SW 1271 (cell line): Measurements from ENCODE around the gene KCNT1.

Source experiments
- DNase-seq, 2 experiments: peaks; one replicate each; lab custom pipeline; 2025; lab: John Stamatoyannopoulos, UW

KCNT1 gene

DNA sequence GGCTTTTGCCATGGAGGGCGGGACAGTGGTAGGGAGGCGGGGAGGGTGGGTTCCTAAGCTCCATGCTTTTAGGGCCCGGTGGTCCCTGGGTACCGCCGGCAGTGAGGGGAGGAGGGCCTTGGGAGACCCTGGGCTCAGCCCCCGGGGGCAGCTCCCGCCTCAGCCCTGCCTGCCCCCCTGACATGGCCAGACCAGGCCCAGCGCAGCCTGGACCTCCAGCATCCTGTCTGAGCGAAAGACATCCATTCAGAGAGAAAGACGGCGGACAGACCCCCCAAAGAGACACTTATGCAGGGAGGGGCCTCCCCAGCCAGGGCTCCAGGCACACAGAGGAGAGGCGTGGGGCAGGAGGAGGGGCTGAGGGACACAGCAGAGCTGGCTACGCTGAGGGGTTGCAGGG lies 45.3 kb downstream of the KCNT1 start:
- DNase-seq: no peak

DNA sequence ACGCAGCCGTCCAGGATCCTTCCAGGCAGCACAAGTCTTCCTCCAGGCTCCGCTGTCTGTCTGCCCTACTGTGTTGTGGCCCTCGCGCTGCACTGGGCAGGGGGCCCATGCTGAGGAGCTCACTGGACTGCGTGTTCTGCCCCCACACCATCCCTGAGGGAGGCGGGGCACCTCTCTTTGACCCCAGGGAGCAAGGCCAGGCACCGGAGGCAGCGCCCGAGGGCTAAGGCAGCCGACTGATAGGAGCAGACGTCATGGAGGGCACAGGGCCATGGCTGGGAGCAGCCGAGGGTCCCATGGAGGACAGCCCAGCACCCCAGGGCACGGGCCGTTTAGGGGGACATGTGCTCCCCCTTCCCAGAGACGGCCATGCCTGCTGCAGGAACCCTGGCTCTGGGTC lies 46.7 kb downstream of the KCNT1 start:
- DNase-seq: no peak

DNA sequence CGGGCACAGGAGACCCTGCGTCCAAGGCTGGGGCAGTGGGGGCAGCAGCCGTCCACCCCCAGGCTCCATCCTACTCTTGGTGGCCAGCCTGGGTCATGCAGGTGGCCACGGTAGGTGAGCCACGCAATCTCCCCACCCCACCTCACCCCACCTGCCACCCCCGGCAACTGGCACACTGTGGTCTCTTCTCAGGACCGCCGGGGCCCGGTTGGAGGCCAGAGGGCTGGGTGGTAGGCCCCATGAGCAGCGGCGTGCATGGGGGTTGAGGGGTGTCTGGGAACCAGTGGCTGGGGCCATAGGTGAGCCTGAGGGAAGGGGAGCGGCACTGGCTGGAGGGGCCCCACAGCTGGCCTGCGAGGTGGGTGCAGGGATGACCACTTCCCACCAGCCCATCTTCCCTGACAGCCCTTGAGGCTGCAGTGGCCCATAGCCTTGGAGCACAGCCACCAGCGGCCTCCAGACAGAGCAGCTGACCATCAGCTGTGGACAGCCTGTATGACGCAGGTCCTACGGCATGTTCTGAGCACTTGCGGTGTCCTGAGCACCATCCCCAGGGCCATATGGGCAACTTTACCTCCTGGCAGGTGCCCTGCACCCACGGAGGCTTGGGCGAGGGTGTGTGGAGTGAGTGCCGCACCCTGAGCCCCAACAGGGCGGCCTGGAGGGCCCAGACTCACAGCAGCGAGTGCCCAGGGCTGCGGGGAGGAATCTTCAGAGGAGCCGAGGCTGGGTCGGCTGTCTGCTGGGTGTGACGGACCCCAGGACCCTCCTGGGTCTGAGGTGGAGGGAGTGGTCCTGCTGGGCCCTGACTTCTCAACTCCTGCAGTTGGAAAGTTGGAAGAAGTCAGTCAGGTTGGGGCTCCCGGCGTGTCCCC lies 47.4 kb downstream of the KCNT1 start:
- no peak for DNase-seq

DNA sequence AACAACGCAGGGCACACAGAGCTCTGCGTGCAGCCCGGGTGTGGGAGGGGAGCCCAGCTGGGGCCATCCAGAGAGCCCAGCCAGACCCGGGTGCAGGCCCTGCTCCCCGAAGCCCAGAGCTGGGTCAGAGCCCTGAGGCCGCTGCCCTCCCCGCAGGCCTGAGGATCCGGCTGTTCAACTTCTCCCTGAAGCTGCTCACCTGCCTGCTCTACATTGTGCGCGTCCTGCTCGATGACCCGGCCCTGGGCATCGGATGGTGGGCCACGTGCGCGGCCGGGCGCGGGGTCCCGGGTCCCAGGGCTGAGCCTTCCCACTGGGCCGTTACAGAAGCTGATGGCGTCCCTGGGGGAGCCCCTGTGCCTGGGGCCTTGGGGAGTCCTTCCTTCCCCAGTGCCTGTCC lies 48.8 kb downstream of the KCNT1 start:
- DNase-seq: no peak

DNA sequence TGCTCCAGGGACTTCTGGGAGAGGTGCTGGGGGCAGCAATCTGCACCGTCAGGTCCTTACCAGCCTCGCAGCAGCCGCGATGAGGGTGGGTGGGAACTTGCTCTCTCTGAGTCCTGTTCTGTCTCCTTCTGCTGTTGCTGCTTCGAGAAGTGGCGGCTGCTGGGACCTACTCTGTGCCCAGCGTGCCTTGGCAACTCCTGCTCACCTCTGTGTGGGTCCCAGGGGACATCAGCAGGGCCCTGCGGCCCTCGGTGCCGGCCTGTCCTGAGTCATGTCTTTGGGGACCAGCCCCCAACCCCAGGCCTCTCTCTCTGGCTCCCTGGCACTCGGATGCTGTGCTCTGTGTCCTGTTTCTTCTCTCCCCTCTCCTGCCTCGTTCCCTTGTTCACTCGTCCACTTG lies 49.5 kb downstream of the KCNT1 start:
- DNase-seq: no peak

DNA sequence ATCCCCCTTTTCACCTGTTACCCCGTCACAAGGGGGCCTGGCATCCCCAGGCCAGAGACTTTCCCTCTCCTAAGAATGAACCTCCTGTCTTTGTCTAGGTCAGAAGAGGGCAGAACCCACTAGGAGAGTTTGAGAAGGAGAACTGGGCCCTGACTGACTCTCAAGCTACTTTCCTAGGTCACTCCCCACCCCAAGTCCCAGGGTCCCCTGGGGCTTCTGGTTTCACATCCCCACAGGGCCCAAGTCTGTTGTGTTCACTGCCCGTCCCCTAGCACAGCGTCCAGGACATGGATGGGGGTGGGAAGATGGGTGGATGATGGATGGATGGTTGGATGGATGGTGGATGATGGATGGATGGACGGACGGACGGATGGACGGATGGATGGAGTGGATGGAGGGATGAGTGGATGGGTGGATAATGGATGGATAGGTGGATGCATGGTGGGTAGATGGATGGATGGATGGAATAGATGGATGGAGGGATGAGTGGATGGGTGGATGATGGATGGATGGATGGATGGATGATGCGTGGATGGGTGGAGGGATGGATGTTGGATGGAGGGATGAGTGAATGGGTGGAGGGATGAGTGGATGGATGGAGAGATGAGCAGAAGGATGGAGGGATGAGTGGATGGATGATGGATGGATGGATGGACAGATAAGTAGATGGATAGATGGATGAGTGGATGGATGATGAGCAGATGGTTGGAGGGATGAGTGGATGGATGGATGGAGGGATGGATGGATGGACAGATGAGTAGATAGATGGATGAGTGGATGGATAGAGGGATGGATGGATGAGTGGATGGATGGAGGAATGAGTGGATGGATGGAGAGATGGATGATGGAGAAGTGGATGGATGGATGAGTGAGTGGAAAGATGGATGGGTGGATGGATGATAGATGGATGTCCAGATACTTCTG lies 50.6 kb downstream of the KCNT1 start:
- no peak for DNase-seq

DNA sequence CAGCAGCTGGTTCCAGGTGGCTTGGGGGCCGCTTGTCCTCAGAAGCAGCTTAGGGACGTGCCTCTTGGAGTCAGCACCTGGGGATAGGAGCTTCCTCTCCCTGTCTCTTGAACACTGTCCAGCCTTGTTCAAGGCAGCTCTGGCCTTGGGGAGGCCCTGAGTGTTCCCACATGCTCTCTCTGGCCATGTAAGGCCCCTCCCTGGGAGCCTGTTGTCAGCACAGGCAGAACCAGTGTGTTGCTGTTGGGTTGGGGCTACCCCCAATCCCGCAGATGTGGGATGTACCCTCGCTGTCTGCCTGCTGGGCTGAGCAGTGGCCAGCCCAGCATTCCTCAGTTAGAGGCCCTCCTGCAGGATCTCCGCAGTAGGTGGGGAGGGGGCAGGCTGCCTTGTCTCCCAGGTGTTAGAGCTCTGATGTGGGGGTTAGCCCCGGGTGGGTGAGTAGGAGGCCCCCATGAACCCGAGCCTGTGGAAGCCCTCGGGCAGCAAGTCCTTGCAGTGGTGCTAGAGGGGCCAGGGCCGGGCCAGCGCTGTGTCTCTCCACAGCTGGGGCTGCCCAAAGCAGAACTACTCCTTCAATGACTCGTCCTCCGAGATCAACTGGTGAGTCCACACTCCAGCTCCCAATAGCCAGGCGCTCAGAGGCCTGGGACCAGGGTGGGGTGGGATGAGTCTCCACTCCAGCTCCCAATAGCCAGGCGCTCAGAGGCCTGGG lies 51.6 kb downstream of the KCNT1 start:
- no peak for DNase-seq

DNA sequence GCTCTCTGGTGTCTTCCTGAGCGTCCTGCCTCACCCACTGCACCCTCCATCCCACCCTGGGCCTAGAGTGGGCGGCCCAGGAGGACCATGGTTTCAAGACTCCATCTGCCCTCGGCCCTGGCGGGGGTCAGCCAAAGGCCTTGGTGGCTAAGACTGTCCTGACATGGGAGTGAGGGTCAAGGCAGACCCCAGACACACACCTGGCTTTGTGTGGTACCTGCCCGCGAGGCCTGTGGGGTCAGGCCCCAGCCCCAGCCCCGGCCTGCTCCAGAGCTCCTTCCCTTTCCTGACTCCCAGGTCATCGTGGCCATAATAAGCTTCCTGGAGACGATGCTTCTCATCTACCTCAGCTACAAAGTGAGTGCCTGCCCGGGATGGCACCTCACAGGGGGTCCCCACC lies 54.6 kb downstream of the KCNT1 start:
- DNase-seq: no peak

DNA sequence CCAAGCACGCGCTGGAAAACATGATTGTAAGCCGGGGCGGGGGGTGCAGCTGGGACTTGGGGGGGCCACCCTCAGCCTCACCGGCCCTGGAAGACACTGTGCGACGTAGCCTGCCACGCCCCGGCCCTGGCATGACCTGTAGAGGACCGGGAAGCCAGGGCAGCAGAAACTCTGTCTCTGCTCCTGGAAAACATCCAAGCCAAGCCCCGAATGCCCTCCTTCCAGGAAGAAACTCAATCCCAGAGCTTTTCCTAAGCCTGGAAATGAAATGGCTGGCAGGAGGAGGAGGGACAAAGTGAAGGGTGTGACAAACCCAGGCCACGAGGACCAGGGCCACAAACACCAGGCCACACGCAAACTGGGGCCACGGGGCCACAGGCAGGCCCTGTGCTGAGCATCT lies 55.4 kb downstream of the KCNT1 start:
- no peak for DNase-seq

DNA sequence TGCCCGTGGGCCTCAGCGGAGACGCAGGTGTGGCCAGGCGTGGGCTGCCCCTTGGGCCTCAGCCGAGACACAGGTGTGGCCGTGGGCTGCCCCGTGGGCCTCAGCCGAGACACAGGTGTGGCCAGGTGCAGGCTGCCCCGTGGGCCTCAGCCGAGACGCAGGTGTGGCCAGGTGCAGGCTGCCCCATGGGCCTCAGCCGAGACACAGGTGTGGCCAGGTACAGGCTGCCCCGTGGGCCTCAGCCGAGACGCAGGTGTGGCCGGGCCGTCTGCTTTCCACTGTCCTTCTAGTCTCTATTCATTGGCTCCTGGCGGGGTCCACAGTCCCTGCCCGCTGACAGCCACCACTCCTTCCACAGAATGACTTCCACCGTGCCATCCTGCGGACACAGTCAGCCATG lies 56.1 kb downstream of the KCNT1 start:
- DNase-seq: no peak

DNA sequence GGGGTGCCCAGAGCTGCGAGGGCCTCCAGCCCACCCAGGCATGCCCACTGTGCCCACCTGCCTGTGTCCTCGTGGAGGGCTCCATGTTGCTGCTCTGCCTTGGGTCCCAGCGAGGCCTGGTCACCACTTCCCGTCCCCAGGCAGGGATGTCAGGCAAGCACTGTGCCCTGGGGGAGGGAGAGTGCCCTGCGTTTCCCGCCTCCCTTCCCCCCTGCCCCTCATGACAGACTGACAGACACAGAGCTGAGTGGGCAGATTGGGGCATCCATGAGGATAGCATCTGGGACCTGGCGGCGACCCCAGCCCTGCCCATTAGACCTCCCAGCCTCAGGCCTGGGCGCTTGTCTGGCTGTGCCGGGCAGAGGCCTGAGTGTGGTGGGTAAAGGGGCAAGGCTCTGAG lies 56.9 kb downstream of the KCNT1 start:
- DNase-seq: no peak

DNA sequence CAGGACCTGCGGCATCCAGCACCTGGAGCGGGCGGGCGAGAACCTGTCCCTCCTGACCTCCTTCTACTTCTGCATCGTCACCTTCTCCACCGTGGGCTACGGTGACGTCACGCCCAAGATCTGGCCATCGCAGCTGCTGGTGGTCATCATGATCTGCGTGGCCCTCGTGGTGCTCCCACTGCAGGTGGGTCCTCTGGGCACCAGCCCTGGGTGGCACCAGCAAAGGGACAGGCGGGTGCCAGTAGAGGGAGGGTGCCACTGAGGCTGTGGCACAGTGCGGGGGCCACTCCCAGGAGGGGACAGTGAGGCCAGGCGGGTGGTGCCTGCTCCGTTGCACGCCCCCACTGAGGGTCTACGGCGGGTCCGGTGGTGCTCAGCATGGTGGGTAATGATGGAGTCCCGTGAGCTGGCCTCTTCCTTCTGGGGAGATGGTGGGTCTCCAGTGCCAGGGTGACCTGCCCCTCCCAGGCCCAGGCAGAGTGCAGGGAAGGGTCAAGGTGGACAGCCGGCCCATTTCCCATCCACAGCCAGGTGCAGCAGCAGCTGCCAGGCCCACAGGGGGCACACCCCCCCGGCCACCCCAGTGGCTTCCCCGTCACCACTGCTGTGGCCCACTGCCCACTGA lies 57.8 kb downstream of the KCNT1 start:
- no peak for DNase-seq

DNA sequence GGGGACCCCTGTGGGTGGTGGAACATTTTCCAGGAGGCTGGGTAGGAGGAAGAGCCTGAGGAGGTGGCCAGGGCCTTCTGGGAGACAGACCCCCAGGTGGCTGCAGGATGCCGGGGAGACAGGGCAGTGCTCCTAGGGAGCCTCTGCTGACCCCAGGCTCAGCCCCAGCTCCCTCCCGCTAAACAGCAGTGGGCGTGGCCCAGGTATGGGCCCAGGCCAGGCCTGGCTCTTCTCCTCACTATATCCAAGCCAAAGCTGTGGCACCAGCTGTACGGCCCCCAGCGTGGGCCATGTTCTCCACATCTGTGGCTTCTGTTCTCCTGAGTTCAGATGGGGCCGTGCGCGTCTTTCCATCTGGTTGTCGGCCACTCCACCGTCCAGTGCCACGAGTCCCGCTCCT lies 58.5 kb downstream of the KCNT1 start:
- DNase-seq: no peak

DNA sequence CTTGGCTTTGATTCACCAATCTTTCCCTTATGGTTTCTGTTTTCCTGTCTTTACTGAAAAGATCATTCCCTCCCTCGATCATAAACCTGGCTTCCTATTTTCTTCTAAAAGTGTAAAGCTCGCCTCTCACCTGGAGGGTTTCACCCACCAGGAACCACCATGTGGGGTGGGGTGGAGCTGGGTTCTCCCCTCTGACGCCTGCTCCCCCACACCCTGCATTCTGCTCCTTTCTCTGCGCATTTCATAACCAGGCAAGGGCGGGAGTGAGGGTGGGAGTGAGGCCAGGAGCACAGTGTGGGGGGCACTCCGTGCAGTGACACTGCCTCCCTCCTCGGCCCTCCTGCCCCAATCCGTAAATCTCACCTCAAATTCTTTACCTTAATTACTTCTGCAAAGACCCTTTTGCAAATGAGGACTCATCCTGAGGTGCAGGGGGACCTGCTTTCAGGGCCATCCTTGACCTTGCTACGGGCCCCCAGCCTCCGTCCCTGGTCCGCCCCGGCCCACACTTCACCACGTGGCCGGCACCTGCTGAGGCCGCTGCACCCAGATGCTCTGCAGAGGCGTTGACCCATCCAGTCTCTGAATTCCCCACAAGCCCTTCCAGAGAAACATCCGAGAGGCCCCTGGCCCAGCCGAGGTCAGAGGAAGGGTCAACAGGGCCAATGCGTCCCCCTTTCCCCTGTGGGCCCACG lies 59.3 kb downstream of the KCNT1 start:
- no peak for DNase-seq

DNA sequence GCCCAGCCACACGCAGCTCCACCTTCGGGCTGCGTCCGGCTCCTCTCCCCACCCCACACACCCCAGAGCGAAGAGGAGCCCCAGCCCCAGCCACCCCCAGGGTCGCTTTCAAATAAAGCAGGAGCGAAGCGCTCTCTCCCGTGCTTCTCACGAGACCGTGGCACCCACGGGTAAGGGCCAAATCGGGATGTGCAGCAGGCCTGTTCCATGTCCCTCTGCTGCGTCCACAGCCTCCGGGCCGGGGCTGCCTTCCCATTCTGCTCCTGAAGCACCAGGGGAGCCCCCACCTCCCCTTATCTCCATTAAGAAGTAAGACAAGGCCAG lies 59.8 kb downstream of the KCNT1 start:
- DNase-seq: no peak

DNA sequence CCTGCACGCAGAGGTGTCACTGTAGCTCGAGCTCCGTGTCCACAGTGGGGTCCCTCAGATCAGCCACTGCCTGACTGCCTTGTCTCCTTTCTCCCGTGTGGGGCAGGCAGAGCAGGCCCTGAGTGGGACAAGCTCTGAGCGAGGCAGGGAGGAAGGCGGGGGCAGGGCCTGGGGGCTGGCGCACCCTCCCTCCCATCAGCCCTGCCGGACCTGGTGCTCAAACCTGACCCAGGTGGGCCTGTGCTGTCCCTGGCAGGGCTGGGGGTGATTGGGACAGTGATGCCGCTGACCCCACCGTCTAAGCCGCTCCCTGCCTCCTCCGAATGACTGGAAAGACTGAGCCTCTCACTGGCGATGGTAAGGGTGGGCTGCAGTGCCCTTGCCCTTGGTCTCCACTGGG lies 60.9 kb downstream of the KCNT1 start:
- no peak for DNase-seq

DNA sequence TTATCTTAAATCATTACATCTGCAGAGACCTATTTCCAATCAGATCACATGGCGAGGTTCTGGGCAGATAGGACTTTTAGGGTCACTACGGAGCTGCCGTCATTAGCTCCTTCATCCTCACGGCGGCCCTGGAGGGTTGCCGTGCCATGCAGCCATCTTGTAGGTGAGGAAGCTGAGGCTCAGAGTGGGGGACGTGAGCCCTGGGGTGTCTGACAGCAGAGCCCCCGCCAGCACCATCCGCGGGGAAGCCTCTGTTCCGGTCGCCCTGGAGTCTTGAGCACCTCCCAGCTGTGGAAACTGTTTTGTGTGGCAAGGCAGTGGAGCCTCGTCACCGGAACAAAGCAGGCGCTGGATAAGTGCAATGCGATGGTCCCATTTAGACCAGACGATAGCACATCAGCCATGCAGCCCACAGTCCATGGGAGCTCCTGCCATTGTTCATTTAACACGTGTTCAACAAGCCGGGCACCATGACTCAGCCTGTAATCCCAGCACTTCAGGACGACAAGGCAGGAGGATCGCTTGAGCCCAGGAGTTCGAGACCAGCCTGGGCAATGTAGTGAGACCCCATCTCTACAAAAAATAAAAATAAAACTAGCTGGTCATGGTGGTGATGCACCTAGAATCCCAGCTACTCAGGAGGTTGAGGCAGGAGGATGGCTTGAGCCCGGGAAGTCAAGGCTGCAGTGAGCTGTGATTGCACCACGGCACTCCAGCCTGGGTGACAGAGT lies 61.9 kb downstream of the KCNT1 start:
- DNase-seq: no peak

DNA sequence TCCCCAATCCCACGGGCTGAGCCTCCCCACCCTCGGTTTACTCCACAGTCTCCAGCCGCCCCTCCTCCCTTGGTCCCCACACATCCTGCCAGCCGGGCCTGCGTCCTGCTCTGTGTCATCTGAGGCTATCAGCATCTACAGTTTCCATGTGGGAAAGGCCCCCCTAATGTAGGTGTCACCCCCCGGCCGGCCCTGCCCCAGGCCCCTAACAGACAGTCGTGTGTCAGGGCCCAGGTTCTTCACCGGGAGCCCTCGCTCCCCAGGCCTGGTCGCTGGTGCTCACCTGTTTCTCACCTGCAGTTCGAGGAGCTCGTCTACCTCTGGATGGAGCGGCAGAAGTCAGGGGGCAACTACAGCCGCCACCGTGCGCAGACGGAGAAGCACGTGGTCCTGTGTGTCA lies 62.7 kb downstream of the KCNT1 start:
- no peak for DNase-seq

DNA sequence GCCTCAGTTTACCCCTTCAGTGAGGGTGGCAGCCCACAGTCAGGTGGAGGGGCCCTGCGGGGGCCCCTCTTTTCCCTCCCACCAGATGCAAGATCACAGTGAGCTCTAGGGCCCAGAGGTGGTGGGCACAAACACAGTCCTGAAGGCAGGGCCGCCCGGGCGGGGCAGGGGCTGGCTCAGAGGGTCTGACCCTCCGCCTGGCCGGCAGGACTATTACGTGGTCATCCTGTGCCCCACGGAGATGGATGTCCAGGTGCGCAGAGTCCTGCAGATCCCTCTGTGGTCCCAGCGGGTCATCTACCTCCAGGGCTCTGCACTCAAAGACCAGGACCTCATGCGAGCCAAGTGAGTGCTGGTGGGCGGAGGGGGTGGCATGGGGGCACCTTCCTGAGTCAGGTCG lies 63.4 kb downstream of the KCNT1 start:
- DNase-seq: no peak

DNA sequence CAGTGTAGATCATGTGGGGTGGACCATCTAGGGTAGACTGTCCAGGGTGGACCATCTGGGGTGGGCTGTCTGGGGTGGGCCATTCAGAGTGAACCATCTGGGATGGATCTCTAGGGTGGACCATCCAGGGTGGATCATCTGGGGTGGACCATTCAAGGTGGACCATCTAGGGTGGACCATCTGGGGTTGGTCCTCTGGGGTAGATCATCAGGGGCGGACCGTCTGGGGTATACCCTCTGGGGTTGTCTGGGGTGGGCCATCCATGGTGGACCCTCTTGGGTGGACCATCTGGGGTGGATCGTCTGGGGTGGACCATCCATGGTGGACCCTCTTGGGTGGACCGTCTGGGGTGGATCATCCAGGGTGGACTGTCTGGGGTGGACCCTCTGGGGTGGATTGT lies 64.3 kb downstream of the KCNT1 start:
- DNase-seq: no peak

DNA sequence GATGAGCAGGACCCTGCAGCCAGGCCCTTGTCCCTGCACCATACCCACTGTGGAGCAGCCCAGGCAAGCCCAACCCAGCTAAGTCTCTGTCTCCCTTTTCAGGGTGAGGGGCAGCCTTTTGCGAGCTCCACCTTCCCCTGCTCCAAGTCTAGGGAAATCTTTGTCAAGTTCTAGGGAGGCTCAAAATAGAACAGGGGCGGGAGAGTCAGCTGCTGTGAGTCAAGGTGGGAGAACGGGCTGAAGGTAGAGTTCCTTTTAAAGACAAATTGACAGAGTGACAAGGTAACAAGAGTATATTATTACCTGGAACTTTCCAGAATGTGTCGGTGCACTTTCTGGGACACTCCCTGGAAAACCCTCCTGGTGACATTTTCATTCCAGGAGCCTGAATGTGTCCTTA lies 64.7 kb downstream of the KCNT1 start:
- DNase-seq: no peak
